Stomach smooth muscle (tissue), 2 donors: ENCODE results near the gene HBG1.

ENCODE experiments used
- H3K27ac ChIP-seq: one replicate; pipeline ENCODE4 v1.7.0; 2013; ENCODE audit warnings: mild to moderate bottlenecking, low read length, inconsistent platforms
- H3K27me3 ChIP-seq, 2 donors: one replicate each; pipeline ENCODE4 v1.7.0; 2013; ENCODE audit warnings: low read length in 2 of 2; ENCODE audit not compliant: insufficient read depth in 2 of 2, control insufficient read depth in 1 of 2
- H3K36me3 ChIP-seq, 2 donors: one replicate each; pipeline ENCODE4 v1.7.0; 2013; ENCODE audit warnings: low read length in 2 of 2; ENCODE audit not compliant: control insufficient read depth in 2 of 2, insufficient read depth in 2 of 2
- H3K4me1 ChIP-seq: one replicate; pipeline ENCODE4 v1.7.0; 2013; ENCODE audit warnings: low read length; ENCODE audit not compliant: control insufficient read depth, insufficient read depth
- H3K4me3 ChIP-seq, 2 donors: one replicate each; pipeline ENCODE4 v1.7.0; 2013; ENCODE audit warnings: low read length in 2 of 2
- H3K9ac ChIP-seq, 2 donors: one replicate each; pipeline ENCODE4 v1.7.0; 2013; ENCODE audit warnings: low read length in 2 of 2, mild to moderate bottlenecking in 1 of 2
- H3K9me3 ChIP-seq, 2 donors: one replicate each; pipeline ENCODE4 v1.7.0; 2013; ENCODE audit warnings: low read length in 2 of 2; ENCODE audit not compliant: control insufficient read depth in 2 of 2
- donor health status: healthy.
- donor health status: Pancreatic carcinoma.

The HBG1 gene

DNA sequence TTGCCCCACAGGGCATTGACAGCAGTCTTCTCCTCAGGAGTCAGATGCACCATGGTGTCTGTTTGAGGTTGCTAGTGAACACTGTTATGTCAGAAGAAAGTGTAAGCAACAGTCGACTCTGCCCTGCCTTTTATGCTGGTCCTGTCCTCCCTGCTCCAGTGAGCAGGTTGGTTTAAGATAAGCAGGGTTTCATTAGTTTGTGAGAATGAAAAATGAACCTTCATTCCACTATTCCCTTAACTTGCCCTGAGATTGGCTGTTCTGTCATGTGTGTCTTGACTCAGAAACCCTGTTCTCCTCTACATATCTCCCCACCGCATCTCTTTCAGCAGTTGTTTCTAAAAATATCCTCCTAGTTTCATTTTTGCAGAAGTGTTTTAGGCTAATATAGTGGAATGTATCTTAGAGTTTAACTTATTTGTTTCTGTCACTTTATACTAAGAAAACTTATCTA lies 15.2 kb downstream of the HBG1 start, which contains the start of gene HBD:
Gene HBD (minus strand): TSS at position 103 of the 454 bp plus-strand sequence. CDS start 50 bp downstream, at position 53.
- H3K27me3 ChIP-seq: no peaks in the 10 kb centered on the region
- no peak within 1 kb of the TSS for H3K9ac ChIP-seq
- H3K27ac ChIP-seq: no peak within 1 kb of the TSS
- no peaks in the 10 kb centered on the region for H3K36me3 ChIP-seq
- H3K9me3 ChIP-seq: no peaks in the 10 kb centered on the region
- H3K4me3 ChIP-seq: no peak within 1 kb of the TSS
- H3K4me1 ChIP-seq: no peaks in the 10 kb centered on the region

DNA sequence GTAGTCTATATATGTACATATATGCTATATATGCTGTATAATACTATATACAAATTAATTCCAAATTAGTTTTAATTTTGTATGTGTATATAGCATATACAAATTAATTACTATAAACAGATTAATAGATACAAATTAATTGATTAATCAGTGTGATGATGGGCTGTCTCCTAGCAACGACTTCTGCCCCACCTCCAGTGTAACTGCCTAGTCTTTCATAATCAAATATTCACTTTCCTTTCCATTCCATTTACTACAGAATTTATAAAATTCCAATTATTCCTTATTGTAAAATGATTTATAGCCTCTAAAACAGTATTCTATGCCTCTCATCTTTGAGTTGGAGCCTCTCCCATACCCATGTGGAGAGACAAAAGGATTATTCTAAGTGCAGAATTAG lies 16.4 kb downstream of the HBG1 start:
- H3K27me3 ChIP-seq: no peaks in the 10 kb centered on the region
- no peak overlapping the region for H3K9ac ChIP-seq
- no peaks in the 10 kb centered on the region for H3K4me1 ChIP-seq
- no peak overlapping the region for H3K4me3 ChIP-seq
- no peak overlapping the region for H3K27ac ChIP-seq
- no peaks in the 10 kb centered on the region for H3K9me3 ChIP-seq
- no peaks in the 10 kb centered on the region for H3K36me3 ChIP-seq

DNA sequence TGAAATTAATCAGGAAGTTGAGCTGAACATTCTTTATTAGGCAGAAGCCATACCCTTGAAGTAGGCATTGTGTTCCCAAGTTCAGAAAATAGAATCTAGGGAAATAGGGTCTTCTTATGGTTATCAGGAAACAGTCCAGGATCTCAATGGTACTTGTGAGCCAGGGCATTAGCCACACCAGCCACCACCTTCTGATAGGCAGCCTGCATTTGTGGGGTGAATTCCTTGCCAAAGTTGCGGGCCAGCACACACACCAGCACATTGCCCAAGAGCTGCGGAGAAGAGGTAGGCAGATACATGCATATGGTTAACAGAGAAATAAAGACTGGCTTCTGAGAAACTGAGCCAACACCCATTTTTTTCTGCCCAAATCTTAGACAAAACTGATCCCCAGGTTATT lies 16.8 kb downstream of the HBG1 start:
- no peak overlapping the region for H3K4me3 ChIP-seq

DNA sequence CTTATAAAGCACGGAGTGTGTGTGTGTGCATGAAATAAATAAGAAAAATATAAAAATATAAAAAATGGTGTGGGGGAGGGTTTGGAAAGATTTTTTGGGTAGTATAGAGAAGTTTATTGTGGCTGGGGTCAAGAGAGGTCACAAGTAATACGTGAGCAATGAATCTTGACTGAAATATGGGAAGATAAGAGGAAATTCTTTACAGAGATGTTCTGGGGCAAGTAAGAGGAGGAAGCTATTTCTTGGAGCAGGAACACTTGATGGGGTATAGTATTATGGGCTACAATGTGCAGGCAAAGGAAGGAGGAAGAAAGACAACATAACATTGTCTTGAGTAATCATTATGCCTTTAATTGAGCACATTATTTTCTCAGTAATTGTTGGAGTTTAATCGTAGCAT lies 17.5 kb downstream of the HBG1 start:
- Histone ChIP-seq H3K9ac (no peak overlapping the region), H3K4me3 (no peak overlapping the region), H3K27me3 (no peaks in the 10 kb centered on the region), H3K36me3 (no peaks in the 10 kb centered on the region), H3K9me3 (no peaks in the 10 kb centered on the region), H3K27ac (no peak overlapping the region), H3K4me1 (no peaks in the 10 kb centered on the region)

More for the DNA sequence above, 16.8 kb downstream of the HBG1 start:
- Histone ChIP-seq H3K9ac (no peak overlapping the region), H3K27me3 (no peaks in the 10 kb centered on the region), H3K36me3 (no peaks in the 10 kb centered on the region), H3K9me3 (no peaks in the 10 kb centered on the region), H3K4me1 (no peaks in the 10 kb centered on the region), H3K27ac (no peak overlapping the region)

DNA sequence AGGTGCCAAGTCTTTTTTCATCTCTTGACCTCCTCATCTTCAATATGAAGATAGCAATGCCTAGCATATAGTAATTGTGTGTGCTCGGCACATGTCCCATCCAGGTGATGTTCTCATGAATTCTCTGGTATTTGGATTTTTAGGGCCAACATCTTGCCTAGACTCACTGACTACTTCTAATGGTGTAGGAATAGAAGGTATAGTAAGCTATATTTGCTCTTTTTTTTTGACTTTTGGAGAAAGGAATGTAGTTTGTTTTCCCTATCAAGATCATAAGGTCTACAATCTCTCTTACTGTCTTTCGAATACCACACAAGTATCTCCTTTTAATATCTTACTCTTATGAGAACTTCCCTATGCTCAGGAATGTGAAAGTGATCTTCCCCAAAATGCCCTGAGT lies 18.5 kb downstream of the HBG1 start:
- no peaks in the 10 kb centered on the region for H3K9me3 ChIP-seq
- no peaks in the 10 kb centered on the region for H3K27me3 ChIP-seq

DNA sequence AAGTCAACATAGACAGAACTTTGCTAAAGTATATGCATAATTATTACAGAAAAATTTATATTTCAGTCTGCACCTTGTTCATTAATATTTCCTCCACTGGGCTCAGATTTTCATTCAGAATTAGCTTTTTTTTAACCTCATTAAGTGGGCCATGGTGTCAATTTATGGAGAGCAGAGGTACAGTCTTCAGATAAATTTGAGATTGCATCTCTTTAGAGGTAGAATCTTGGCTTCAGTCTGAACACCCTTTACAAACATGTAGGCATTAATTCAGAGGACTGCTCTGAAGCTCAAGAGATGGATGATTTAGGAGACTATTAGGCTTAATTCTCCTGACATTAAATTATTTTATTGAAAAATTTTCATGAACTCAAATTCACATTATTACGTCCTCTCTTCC lies 19.4 kb downstream of the HBG1 start:
- H3K4me3 ChIP-seq: no peak overlapping the region
- no peaks in the 10 kb centered on the region for H3K9me3 ChIP-seq
- no peaks in the 10 kb centered on the region for H3K27me3 ChIP-seq
- no peak overlapping the region for H3K27ac ChIP-seq
- no peak overlapping the region for H3K9ac ChIP-seq
- H3K4me1 ChIP-seq: no peaks in the 10 kb centered on the region
- no peaks in the 10 kb centered on the region for H3K36me3 ChIP-seq

More for the DNA sequence above, 18.5 kb downstream of the HBG1 start:
- H3K4me1 ChIP-seq: no peaks in the 10 kb centered on the region
- H3K36me3 ChIP-seq: no peaks in the 10 kb centered on the region
- H3K9ac ChIP-seq: no peak overlapping the region
- H3K4me3 ChIP-seq: no peak overlapping the region
- H3K27ac ChIP-seq: no peak overlapping the region

DNA sequence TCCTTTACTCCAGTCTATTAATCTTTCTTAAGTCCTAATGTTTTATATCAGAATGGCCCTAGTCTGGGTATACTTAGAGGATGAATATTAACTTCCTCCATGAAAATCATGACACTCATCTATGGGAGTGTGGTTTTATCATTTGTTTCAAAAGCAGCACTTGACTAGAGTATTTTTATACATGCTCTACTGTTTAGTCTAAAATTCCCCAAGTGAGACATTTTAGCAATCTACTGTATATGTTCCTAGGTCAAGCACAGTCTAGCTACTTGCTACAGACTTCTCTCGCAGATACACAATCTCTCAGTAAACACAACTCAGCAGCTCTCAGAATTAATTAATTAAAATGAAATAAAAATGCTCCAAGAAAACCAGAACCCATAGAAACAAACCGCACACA lies 19.9 kb downstream of the HBG1 start:
- H3K9ac ChIP-seq: no peak overlapping the region
- H3K4me1 ChIP-seq: no peaks in the 10 kb centered on the region
- no peaks in the 10 kb centered on the region for H3K36me3 ChIP-seq
- no peaks in the 10 kb centered on the region for H3K27me3 ChIP-seq
- H3K9me3 ChIP-seq: no peaks in the 10 kb centered on the region
- no peak overlapping the region for H3K4me3 ChIP-seq
- no peak overlapping the region for H3K27ac ChIP-seq

DNA sequence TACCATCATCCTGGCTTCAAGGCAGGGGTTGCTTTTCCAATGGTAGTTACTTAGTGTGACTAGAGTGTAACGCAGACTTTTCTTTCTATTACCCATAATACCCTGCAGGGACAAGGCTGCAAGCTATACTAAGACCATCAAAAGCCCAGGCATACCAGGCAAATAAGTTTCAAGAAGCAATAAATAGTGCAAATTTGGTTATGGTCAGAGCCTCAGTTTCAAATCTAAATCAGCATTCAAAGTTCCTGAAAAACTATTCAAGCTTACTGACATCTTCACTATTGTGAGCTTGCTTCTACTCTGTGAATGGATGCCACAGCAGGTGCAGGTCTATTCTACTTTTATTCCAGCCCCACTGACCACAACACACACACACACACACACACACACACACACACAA lies 20.3 kb downstream of the HBG1 start:
- Histone ChIP-seq H3K27ac (no peak overlapping the region), H3K9ac (no peak overlapping the region), H3K36me3 (no peaks in the 10 kb centered on the region), H3K27me3 (no peaks in the 10 kb centered on the region), H3K4me1 (no peaks in the 10 kb centered on the region), H3K9me3 (no peaks in the 10 kb centered on the region), H3K4me3 (no peak overlapping the region)

DNA sequence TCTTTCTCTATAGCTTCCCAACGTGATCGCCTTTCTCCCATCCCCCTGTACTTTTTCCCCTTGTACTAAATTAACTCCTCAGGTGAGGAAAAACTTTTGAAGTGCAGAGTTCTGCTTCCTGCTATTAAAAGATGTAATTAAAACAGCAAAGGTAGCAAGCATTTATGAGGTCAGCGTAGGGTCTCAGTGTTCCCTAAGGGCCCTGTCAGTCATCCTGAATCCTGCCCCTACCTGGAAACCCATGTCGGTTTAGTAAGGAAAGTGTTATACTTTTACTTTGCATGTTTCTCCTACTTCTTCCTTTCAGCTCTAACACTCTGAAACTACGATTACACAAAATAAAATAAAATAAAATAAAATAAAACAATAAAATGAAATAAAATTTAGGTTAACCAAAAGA lies 21.5 kb downstream of the HBG1 start:
- Histone ChIP-seq H3K9ac (no peak overlapping the region), H3K4me1 (no peaks in the 10 kb centered on the region), H3K9me3 (no peaks in the 10 kb centered on the region), H3K36me3 (no peaks in the 10 kb centered on the region), H3K27ac (no peak overlapping the region), H3K27me3 (no peaks in the 10 kb centered on the region), H3K4me3 (no peak overlapping the region)

DNA sequence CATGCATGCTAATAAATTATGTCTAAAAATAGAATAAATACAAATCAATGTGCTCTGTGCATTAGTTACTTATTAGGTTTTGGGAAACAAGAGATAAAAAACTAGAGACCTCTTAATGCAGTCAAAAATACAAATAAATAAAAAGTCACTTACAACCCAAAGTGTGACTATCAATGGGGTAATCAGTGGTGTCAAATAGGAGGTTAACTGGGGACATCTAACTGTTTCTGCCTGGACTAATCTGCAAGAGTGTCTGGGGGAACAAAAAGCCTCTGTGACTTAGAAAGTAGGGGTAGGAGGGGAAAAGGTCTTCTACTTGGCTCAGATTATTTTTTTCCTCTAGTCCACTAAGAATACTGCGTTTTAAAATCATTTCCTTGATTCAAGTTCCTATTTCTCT lies 22.0 kb downstream of the HBG1 start:
- no peaks in the 10 kb centered on the region for H3K4me1 ChIP-seq
- H3K9me3 ChIP-seq: no peaks in the 10 kb centered on the region
- H3K27ac ChIP-seq: no peak overlapping the region
- no peak overlapping the region for H3K9ac ChIP-seq
- H3K36me3 ChIP-seq: no peaks in the 10 kb centered on the region
- no peaks in the 10 kb centered on the region for H3K27me3 ChIP-seq
- no peak overlapping the region for H3K4me3 ChIP-seq

DNA sequence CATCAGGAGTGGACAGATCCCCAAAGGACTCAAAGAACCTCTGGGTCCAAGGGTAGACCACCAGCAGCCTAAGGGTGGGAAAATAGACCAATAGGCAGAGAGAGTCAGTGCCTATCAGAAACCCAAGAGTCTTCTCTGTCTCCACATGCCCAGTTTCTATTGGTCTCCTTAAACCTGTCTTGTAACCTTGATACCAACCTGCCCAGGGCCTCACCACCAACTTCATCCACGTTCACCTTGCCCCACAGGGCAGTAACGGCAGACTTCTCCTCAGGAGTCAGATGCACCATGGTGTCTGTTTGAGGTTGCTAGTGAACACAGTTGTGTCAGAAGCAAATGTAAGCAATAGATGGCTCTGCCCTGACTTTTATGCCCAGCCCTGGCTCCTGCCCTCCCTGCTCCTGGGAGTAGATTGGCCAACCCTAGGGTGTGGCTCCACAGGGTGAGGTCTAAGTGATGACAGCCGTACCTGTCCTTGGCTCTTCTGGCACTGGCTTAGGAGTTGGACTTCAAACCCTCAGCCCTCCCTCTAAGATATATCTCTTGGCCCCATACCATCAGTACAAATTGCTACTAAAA lies 22.8 kb downstream of the HBG1 start, which contains the start of gene HBB:
Gene HBB (minus strand): TSS at position 340 of the 579 bp plus-strand sequence. CDS start 50 bp downstream, at position 290.
- no peak within 1 kb of the TSS for H3K27ac ChIP-seq
- no peaks in the 10 kb centered on the region for H3K27me3 ChIP-seq
- no peak within 1 kb of the TSS for H3K4me3 ChIP-seq
- no peaks in the 10 kb centered on the region for H3K9me3 ChIP-seq
- H3K36me3 ChIP-seq: no peaks in the 10 kb centered on the region
- no peak within 1 kb of the TSS for H3K9ac ChIP-seq
- H3K4me1 ChIP-seq: no peaks in the 10 kb centered on the region
